DOHH2 (cell line): ENCODE results near the gene EN1.

Experiments used
- CTCF ChIP-seq: fragments of 200-600 bp; sonication (generic); IDR thresholded peaks from one replicate; pipeline ENCODE4 v1.5.1; 2014; ENCODE audit warnings: antibody characterized with exemption, mild to moderate bottlenecking, low read depth, low read length; ENCODE audit not compliant: poor library complexity, severe bottlenecking
- EZH2phosphoT487 ChIP-seq: fragments of 200-600 bp; sonication (generic); IDR thresholded peaks from 2 replicates; pipeline ENCODE4 v1.6.1; 2017; ENCODE audit warnings: borderline replicate concordance, mild to moderate bottlenecking, antibody characterized with exemption, low read length, moderate library complexity, mixed read lengths

DNA sequence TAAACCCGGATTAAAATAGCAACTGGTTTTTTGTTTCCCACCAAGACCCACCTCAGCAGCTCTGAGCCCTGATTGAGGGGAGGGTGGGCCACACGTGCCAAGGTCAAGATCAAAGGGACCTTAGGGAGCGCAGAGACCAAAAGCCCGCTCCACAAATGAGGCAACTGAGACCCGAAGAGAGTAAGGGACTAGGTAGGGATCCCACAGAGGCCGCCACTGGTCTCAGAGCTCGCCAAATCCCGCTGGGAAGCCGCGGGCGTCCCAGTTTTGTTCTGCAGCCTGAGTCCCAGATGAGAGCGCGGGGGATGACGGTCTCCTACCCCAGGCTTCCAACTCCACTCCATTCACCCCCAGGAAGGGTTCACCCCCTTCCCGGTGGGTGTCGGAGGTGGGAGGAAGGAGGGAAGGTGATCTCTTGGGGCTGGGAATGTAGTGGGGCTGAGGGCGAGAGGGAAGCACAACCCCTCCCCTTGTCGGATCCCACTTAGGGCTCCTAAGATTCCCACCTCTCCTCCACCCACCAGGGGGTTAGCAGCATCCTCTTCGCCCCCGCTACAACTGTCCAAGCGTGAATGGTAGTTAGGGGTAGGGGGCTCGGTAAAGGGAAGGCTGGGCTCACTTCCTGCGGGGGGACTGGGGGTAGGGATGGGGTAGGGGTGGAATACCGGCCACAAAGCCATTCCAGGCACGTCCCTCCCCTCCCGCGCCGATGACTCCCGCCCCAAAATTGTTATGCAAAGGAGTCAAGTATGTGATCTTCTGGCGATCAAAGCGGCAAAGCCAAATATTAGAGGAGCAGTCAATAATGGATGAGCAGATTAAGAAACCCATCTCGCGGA lies 7.3 kb upstream of the EN1 start:
- TF ChIP-seq CTCF = no peak
- no peak for TF ChIP-seq EZH2phosphoT487
